GM12874 (cell line): ENCODE measurements around the gene MTRFR.

ENCODE experiments used
- TF ChIP-seq, protein P1 (sequence below): IDR thresholded peaks from 2 replicates; pipeline ENCODE4 v1.5.1; 2011; ENCODE audit warnings: low read depth, mild to moderate bottlenecking, control low read depth, low read length, moderate library complexity; ENCODE audit not compliant: insufficient read depth

The MTRFR gene

GRCh38 chr12:123232807-123233504, at the start of gene MTRFR, which contains the start of gene MPHOSPH9:
TSS of gene MTRFR (plus strand) at chr12:123233436. CDS start at chr12:123253675, 20,239 bp downstream.
TSS of gene MPHOSPH9 (minus strand) at chr12:123233141. CDS start at chr12:123230364, 2,777 bp downstream.
- TF ChIP-seq, protein P1, sequence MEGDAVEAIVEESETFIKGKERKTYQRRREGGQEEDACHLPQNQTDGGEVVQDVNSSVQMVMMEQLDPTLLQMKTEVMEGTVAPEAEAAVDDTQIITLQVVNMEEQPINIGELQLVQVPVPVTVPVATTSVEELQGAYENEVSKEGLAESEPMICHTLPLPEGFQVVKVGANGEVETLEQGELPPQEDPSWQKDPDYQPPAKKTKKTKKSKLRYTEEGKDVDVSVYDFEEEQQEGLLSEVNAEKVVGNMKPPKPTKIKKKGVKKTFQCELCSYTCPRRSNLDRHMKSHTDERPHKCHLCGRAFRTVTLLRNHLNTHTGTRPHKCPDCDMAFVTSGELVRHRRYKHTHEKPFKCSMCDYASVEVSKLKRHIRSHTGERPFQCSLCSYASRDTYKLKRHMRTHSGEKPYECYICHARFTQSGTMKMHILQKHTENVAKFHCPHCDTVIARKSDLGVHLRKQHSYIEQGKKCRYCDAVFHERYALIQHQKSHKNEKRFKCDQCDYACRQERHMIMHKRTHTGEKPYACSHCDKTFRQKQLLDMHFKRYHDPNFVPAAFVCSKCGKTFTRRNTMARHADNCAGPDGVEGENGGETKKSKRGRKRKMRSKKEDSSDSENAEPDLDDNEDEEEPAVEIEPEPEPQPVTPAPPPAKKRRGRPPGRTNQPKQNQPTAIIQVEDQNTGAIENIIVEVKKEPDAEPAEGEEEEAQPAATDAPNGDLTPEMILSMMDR, result no peak

- TF ChIP-seq, protein P1, result no peak
Measured at GRCh38 chr12:123187637-123188036, 45.6 kb upstream of the MTRFR start.

DNA sequence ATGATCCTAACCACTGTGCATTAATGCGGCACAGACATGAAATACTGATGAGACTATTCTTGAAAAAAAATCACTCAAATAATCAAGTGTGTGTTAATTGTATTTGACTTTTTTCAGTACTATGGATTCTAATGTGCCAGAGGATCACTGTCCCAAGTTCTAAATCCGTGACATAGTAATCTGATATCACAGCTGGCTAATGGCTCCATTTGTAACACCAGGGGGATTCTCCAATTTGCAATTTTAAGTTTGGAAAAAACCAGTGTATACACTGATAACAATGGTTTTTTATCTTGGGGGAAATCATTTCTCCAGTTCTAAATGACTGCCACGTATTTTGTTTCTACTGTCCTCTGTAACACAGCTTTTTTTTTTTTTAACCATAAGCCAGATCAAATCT, 33.3 kb upstream of the MTRFR start:
- TF ChIP-seq, protein P1, result no peak

- TF ChIP-seq, protein P1, result no peak
Measured at GRCh38 chr12:123200414-123200813, 32.8 kb upstream of the MTRFR start.

DNA sequence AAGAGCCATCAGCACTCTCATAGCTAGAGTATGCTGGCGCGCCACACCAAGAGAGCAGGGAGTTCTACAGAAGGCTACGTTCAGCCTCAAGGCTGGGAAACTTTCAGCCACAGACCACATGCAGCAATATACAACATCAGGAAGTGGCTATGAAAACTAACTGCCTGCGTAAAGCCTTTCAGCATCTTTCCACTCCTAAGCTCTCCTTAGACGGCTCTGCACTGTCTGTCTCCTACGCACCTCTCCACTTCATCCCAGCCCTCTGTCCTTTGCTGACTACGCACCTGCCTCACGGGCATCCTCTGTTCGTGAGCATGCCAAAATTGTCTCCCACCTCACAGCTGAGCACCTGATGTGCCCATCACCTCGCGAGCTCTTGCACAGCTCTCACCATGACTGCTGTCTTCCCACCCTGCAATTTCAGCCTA, 10.0 kb upstream of the MTRFR start:
- TF ChIP-seq, protein P1, result no peak

DNA sequence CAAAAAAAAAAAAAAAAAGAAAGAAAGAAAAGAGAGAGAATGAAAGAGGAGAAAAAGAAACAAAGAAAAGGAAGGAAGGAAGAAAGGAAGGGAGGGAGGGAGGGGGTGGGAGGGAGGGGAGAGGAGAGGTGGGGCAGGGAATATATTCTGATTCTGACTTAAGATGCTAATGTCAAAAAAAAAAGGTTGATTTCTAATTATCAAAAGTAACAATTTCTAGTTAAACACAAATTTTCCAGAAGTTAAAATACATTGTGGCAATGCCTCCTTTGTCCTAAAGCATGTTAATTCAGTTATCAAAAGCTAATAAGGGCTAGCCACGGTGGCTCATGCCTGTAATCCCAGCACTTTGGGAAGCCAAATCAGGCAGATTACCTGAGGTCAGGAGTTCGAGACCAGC, 7.8 kb upstream of the MTRFR start:
- TF ChIP-seq, protein P1, result no peak

DNA sequence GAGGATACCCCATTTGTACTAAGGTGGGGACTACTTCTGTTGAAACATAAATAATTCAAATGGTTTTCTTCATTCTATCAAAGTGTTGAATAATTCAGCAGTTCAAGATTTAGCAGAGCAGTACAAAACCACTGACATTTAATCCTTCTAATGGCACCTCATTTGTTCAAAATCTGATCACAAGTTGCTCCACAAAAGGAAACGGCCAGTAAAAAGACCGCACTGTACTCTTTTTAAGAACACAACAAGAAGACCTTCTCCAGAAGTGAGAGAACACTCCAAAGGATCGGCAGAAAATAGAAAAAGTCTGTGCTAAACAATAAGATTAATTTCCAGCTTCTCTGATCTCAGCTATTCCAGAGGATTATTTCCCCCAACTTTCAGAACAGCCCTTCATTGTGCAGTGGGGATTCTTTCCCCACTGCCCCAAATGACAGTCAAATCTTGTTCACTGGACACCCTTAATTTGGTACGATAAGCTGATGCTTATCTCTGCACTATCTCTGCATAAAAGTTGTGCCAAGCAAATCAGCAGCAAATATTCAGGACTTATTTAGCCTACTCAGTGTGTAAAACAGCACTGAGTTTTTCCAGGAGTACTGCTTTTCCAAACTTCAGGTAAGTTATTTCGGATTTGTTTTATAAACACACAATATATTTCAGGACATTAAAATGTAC, 5.5 kb upstream of the MTRFR start:
- TF ChIP-seq, protein P1, result no peak
